Gastrocnemius medialis (tissue), 4 donors: Measurements from ENCODE around the gene RNASEL.

Source experiments
- CTCF ChIP-seq, 5 experiments: fragments of 450-650 bp in 3 of 5; fragments of 200-600 bp in 2 of 5; sonication (generic) in 2 of 5; IDR thresholded peaks in 4 of 5; conservative IDR thresholded peaks in 1 of 5; 1 replicate in 4 of 5; 2 replicates in 1 of 5; pipeline ENCODE4 v1.5.1; 2016 to 2019; ENCODE audit warnings: antibody characterized with exemption in 5 of 5, mild to moderate bottlenecking in 3 of 5, moderate library complexity in 3 of 5
- POLR2A ChIP-seq, 2 donors: fragments of 450-650 bp; IDR thresholded peaks; one replicate each; pipeline ENCODE4 v1.6.1; 2017; ENCODE audit warnings: antibody characterized with exemption in 2 of 2, mild to moderate bottlenecking in 2 of 2, moderate library complexity in 2 of 2

GRCh38 chr1:182563095-182563494 is 26.0 kb downstream of the RNASEL start:
- no peak for TF ChIP-seq POLR2A (IDR thresholded peaks at IDR 0.05)
- TF ChIP-seq CTCF (IDR thresholded peaks at IDR 0.05 in 4 of 5, conservative IDR thresholded peaks at IDR 0.05 in 1 of 5) = no peak
